Keratinocyte (primary cell): ENCODE data around the gene CPEB3.

Experiments used
- CTCF ChIP-seq, 3 experiments: IDR thresholded peaks in 1 of 3; conservative IDR thresholded peaks in 1 of 3; optimal IDR thresholded peaks in 1 of 3; 2 replicates in 2 of 3; 3 replicates in 1 of 3; pipeline versions ENCODE3 to v1.5.1; 2011; ENCODE audit warnings: low read length in 3 of 3, mild to moderate bottlenecking in 3 of 3, moderate library complexity in 2 of 3, control low read depth in 1 of 3, inconsistent platforms in 1 of 3; ENCODE audit not compliant: insufficient read depth in 2 of 3; ENCODE audit errors: extremely low read depth in 1 of 3
- EZH2 ChIP-seq: IDR thresholded peaks from one replicate; pipeline ENCODE4 v1.6.1; 2012; ENCODE audit warnings: inconsistent platforms, mild to moderate bottlenecking, low read length, moderate library complexity

- TF ChIP-seq CTCF (optimal IDR thresholded peaks at IDR 0.05 in 1 of 3, IDR thresholded peaks at IDR 0.05 in 1 of 3, conservative IDR thresholded peaks at IDR 0.05 in 1 of 3; ENCODE audit: extremely low read depth in 1 of 3, insufficient read depth in 2 of 3, low read length in 3 of 3) (no peak), EZH2 (no peak)
These were observed 178.4 kb downstream of the CPEB3 start for GRCh38 chr10:92112462-92112861.
